ENCODE measurements around the gene TMEM200A. TPM values are rescaled to one million over a fixed set of nuclear protein-coding genes. Genes with fewer than 3 reads are reported as not detected.

The TMEM200A gene
- total RNA-seq, 1 experiment from 2014 or later, result not detected

- CTCF ChIA-PET, result no interaction called here
- TF ChIP-seq CTCF (conservative IDR thresholded peaks at IDR 0.05), result no peak
- no peak for TF ChIP-seq EZH2 (IDR thresholded peaks at IDR 0.05; ENCODE audit: low read depth)
- no peaks in the 10 kb centered on the region for H3K9me3 ChIP-seq (ENCODE audit: insufficient read depth, low read depth)
- H3K4me2 ChIP-seq, result no peak overlapping the region
- no peaks in the 10 kb centered on the region for H3K27me3 ChIP-seq (ENCODE audit: insufficient read depth, low read depth)
- POLR2A ChIA-PET (ENCODE audit: unreplicated experiment), result no interaction called here
- intact Hi-C loops (cut with micrococcal nuclease; ENCODE audit: unreplicated experiment), result no loop called here
- no peaks in the 10 kb centered on the region for H3F3A ChIP-seq (ENCODE audit: insufficient read depth, low read depth)
- H3K4me1 ChIP-seq (replicated peaks; ENCODE audit: insufficient read depth), result no peaks in the 10 kb centered on the region
- H3K36me3 ChIP-seq (ENCODE audit: low read depth), result no peaks in the 10 kb centered on the region
- no peak overlapping the region for H3K4me3 ChIP-seq
- no peak overlapping the region for H3K27ac ChIP-seq
- H3K9me2 ChIP-seq (ENCODE audit: insufficient read depth), result no peaks in the 10 kb centered on the region
- BruUV-seq (replicated peaks), result no TSS peak
- H2AFZ ChIP-seq, result no peak overlapping the region
- no peaks in the 10 kb centered on the region for H4K20me1 ChIP-seq (ENCODE audit: insufficient read depth)
- DNase-seq, result no peak
- no peaks in the 10 kb centered on the region for H3K79me2 ChIP-seq (ENCODE audit: low read depth)
These were observed 108.1 kb downstream of the TMEM200A start for GRCh38 chr6:130473886-130474285.

- Histone ChIP-seq H3K27me3 (ENCODE audit: insufficient read depth, low read depth) (no peaks in the 10 kb centered on the region), H4K20me1 (ENCODE audit: insufficient read depth) (no peaks in the 10 kb centered on the region), H3K9me3 (ENCODE audit: insufficient read depth, low read depth) (no peaks in the 10 kb centered on the region), H3K4me2 (no peak overlapping the region), H3K79me2 (ENCODE audit: low read depth) (no peaks in the 10 kb centered on the region), H2AFZ (no peak overlapping the region), H3K36me3 (ENCODE audit: low read depth) (no peaks in the 10 kb centered on the region), H3K9me2 (ENCODE audit: insufficient read depth) (no peaks in the 10 kb centered on the region), H3K4me1 (replicated peaks; ENCODE audit: insufficient read depth) (no peaks in the 10 kb centered on the region), H3K27ac (no peak overlapping the region), H3K4me3 (no peak overlapping the region), H3F3A (ENCODE audit: insufficient read depth, low read depth) (no peaks in the 10 kb centered on the region)
- no TSS peak for BruUV-seq (replicated peaks)
- CTCF ChIA-PET, result no interaction called here
- TF ChIP-seq EZH2 (IDR thresholded peaks at IDR 0.05; ENCODE audit: low read depth) (no peak), CTCF (conservative IDR thresholded peaks at IDR 0.05) (no peak)
- no peak for DNase-seq
- POLR2A ChIA-PET (ENCODE audit: unreplicated experiment), result interaction anchor here (0.7 kb wide), 1 partner anchor 200 kb away, joined by 4 read pairs; no protein-coding TSS in a partner anchor
- intact Hi-C loops (cut with micrococcal nuclease; ENCODE audit: unreplicated experiment), result no loop called here
These were observed 117.0 kb downstream of the TMEM200A start for GRCh38 chr6:130482645-130483390.

- Histone ChIP-seq H3K4me3 (no peak overlapping the region), H3K79me2 (ENCODE audit: low read depth) (no peaks in the 10 kb centered on the region), H4K20me1 (ENCODE audit: insufficient read depth) (no peaks in the 10 kb centered on the region), H3K9me3 (ENCODE audit: insufficient read depth, low read depth) (no peaks in the 10 kb centered on the region), H3K27me3 (ENCODE audit: insufficient read depth, low read depth) (no peaks in the 10 kb centered on the region), H2AFZ (no peak overlapping the region), H3K4me2 (no peak overlapping the region), H3F3A (ENCODE audit: insufficient read depth, low read depth) (no peaks in the 10 kb centered on the region), H3K4me1 (replicated peaks; ENCODE audit: insufficient read depth) (no peaks in the 10 kb centered on the region), H3K9me2 (ENCODE audit: insufficient read depth) (no peaks in the 10 kb centered on the region), H3K27ac (no peak overlapping the region), H3K36me3 (ENCODE audit: low read depth) (no peaks in the 10 kb centered on the region)
- POLR2A ChIA-PET (ENCODE audit: unreplicated experiment), result interaction anchor here (0.6 kb wide), 1 partner anchor 176 kb away, joined by 13 read pairs; no protein-coding TSS in a partner anchor
- no peak for DNase-seq
- BruUV-seq (replicated peaks), result no TSS peak
- TF ChIP-seq EZH2 (IDR thresholded peaks at IDR 0.05; ENCODE audit: low read depth) (no peak), CTCF (conservative IDR thresholded peaks at IDR 0.05) (no peak)
- CTCF ChIA-PET, result no interaction called here
- intact Hi-C loops (cut with micrococcal nuclease; ENCODE audit: unreplicated experiment), result no loop called here
These were observed 120.1 kb downstream of the TMEM200A start for GRCh38 chr6:130485870-130486269.
